ENCODE results near the gene ZNF106. TPM values are rescaled to one million over a fixed set of nuclear protein-coding genes. Genes with fewer than 3 reads are reported as not detected.

ZNF106 gene
- total RNA-seq, 1 donor, result 25.6 TPM

DNA sequence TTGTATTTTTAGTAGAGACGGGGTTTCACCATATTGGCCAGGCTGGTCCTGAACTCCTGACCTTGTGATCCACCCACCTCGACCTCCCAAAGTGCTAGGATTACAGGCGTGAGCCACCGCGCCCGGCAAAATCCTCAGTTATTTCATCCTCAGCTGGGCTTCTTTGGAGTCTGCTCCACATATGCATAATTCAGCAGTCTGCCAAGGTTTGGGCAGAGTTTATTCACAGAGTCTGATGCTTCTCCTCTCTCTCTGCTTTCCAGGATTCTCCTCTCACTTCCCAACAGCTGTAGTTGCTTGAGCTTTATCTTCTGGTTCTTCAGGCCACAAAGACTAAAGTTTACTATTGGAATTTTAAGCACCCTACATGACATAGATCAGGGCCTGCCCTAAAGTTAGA is 8.2 kb downstream of the ZNF106 start:
- DNase-seq (ENCODE audit: low read depth in 2 of 3, low spot score in 2 of 3), result no peak

DNA sequence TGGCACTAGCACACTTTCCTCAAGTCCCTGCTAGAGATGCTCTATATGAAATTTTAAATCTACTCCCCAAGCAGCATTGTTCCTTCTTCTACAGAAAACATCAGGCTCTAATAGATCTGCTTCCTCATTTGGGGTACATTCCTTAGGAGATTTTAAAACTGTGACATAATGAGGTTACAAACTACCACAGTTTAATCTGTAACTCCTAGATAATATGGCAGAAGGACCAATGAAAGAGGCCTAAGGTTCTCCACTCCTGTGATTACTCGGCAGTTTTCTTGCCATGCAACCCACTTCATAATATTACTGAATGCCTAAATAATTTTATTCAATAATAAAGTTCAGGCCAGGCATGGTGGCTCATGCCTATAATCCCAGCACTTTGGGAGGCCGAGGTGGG is 16.1 kb downstream of the ZNF106 start:
- DNase-seq (ENCODE audit: low read depth in 2 of 3, low spot score in 2 of 3), result peak in 1 of 3 donors; percentile 47

DNA sequence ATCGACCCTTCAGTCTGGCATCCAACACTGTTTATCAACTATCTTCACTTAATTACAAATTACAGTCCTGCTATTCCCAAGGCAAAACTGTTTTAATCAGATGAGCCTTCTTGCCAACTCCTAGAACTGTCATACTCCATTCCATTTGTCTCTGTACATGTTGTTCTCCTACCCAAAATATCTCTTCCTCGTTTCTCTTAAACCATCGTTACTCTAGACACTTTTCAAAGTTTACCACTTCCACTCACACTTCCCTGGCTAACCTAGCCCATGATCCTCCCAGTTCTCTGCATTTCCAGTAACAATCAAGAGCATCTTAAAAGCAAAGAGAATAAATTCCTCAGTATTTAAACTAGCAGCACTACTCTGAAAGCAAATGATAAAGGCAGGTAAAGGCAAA is 19.9 kb downstream of the ZNF106 start:
- DNase-seq (ENCODE audit: low read depth in 2 of 3, low spot score in 2 of 3), result no peak

DNA sequence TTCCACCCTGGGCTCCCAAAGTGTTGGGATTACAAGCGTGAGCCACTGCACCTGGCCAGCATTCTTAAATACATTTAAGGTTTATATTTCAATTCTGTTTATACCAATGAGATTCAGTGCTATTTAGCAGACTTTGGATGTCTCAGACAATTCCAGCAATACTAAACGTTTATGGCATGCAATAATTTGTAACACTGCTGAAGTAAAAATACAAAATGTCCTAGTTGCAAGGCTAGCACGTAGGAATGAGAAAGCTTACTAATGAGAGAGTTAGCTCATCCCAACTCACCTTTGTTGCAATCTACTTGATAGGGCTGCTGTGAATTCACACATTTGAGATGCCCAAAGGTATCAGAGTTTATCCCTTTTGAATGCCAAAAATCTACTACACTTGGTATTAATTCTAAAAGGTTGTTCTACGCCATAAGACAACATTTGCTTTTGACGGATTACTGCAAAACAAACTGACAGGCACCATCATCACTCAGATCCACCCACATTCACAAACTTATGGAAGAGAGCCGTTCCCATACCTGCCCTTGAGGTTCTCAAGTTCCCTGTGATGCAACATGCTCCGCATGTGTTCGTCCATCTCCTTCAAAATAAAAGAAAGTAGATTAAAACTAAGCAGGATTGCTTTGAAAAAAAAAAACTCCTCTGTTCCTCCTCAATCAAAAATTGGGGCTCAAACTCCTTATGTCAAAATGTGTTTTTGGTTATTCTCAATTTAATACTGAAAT is 25.3 kb downstream of the ZNF106 start:
- no peak for DNase-seq (ENCODE audit: low read depth in 2 of 3, low spot score in 2 of 3)

DNA sequence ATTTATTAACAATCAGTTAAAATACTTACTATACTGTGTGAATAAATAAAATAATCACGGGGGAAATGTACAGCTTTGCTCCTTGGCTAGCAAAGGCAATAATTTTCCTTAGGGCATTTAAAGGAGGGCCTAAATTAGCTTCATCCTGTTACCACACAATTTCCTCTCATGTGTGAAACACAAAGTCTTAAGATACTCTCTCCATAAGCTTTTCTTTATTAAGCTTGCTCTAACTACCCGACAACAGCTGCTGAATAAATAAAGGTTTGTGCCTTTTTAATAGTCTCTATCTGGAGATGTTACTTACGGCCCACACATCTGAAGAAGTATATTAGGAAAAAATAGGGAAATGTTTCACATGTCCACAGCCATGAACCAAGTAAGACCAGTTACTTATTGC is 29.7 kb downstream of the ZNF106 start:
- DNase-seq (ENCODE audit: low read depth in 2 of 3, low spot score in 2 of 3), result no peak

DNA sequence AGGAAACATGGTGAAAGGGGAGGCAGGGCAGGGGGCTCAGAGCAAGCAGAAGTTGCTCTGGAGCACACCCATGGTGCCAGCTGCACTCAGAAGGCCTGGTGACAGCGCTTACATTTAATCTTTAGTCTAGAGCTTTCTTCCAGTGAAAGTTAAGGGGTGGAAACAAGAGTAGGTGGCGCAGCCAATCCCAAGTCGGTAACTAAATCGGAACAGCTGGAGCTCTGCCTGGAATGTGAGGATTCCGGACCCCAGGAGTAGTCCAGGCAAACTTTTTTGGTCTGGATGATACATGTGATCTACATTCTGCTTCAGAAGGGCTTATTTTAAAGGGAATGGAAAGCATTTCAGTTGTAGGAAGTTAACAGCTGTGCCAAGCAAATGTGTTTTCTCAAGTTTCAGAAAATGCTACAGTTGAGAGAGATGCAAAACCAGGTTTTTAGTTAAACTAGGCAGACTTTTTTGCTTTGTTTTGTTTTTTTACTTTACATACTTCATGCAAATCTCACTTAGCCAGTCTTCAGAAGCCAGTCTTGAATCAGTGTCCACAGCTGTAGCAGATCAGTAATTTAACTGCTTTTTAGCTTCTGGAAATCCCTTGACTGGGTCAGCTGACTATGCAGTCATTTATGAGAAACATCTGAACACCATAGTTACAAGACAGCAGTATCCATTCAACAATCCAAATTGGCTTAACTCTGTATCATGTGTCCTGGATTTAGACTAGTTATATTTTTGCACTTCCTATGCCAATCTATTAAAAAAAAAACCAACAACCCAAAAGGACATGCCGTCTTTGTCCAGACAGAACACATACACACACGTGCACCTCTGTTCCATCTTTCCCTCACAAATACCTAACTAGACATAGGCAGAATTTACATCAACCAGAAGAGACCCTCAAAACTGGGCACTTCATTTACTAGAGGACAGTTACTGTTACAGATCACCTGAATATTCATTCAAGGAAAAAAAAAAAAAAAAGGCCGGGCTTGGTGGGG is 33.2 kb downstream of the ZNF106 start:
- DNase-seq (ENCODE audit: low read depth in 2 of 3, low spot score in 2 of 3), result peak in 1 of 3 donors; percentile 9

DNA sequence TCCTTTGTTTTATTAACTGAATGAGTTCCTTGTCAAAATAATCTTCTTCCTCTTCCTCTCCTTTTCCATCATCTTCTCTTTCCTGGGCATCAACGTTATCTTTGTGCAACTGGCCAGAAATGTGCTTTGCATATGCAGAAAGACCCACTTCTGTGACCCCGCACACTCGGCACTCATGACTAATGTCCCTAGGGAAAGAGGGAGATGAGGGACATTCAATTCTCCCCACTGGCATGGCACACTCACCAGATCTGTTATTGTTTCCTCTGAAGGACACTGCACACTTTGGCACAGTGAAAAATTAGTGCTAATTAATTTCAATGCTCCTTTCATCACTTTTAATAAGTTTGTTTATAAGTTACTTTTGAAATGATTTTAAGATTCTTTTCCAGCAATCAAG is 34.0 kb downstream of the ZNF106 start:
- no peak for DNase-seq (ENCODE audit: low read depth in 2 of 3, low spot score in 2 of 3)

DNA sequence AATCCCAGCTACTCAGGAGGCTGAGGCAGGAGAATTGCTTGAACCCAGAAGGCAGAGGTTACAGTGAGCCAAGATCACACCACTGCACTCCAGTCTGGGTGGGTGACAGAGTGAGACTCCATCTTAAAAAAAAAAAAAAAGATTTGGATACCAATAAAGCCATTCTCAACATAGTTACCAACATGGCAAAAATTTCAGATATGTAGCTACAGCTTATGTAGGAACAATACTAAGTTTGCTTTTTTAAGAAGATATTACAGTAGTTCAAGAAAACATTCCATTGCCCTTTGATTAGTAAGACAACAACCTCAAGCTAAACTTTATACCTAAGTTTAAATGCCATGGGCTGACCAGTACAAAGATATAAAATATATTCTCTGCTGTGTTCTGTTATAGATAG is 34.4 kb downstream of the ZNF106 start:
- DNase-seq (ENCODE audit: low read depth in 2 of 3, low spot score in 2 of 3), result no peak

DNA sequence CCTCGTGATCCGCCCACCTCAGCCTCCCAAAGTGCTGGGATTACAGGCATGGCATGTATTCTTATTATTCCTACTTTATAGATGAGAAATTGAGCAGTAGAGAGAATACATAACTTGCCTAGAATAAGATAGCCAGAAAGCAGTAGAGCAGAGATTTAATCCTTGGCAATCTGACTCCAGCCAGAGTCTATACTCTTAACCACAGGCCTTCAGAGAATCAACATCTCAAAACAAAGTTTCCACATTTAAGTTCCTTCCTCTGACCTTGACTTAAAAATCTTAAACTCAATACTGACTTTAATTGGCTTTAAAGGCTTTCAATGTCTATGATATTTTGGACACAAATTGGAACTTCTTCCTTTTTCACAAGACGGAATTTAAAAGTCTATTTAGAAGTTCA is 37.1 kb downstream of the ZNF106 start:
- DNase-seq (ENCODE audit: low read depth in 2 of 3, low spot score in 2 of 3), result no peak

DNA sequence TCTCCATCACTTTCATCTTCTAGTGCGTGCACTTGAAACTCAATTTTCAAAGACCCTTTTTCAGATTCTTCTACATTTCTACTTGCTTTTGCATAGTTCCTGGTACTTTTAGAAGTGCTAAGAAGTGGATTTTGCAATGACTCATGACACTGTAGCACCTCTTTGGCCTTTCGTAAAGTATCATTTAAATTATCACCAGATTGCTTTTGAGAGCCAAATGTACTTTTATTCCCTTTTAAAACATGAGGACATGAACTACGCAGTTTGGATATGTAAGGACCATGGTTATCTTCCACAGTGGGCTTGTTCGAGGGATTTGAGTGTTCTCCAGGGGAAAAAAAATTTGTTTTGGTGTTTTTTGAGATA is 40.5 kb downstream of the ZNF106 start:
- no peak for DNase-seq (ENCODE audit: low read depth in 2 of 3, low spot score in 2 of 3)

DNA sequence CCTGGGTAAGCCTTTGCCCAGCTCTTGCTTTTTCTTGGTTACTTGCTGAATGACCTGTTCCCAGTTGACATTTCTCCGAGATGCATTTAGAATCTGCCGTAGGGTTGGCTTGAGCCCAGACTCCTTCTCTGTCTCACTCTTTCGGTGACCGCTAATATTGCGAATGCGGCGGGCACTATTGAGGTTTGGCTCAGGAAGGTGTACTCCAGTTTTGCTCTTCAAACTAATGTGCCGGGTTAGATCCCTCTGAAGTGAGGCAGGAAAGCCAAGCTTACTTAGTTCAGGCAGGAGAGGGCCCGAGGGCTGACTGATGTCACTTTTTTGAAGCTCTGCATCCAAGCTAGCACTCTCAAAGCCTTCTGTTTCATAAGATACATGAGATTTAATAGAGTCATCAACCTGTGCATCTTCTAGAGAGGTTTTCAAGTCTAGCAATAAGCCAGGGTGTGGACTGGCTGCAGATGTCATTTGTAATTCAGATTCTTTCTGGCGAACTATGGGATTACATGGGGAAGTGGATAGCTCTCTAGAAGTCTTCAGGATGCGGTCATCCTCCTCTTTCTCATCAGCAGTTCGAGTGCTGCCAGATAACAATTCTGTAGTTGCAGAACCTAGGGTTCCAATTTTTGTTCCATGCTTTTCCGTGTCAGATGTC is 41.0 kb downstream of the ZNF106 start:
- DNase-seq (ENCODE audit: low read depth in 2 of 3, low spot score in 2 of 3), result no peak

DNA sequence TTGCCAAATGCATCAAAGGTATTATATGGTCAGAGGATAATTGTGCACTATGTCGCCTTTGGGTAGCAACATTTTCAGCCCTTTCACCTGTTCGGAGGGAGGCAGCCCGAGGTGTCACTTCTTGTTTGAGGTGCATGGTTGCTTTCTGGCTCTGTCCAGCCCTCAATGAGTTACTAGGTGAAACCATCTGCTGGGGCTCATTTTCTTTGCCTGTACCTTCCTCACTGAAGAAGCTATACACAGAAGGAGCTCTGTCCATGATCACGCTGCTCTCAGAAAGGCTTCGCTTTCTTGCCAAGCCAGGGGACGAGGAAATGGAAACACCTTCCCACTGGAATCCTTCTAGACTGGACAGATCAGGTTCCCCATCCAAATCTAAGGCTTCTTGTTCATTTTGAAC is 42.7 kb downstream of the ZNF106 start:
- no peak for DNase-seq (ENCODE audit: low read depth in 2 of 3, low spot score in 2 of 3)

DNA sequence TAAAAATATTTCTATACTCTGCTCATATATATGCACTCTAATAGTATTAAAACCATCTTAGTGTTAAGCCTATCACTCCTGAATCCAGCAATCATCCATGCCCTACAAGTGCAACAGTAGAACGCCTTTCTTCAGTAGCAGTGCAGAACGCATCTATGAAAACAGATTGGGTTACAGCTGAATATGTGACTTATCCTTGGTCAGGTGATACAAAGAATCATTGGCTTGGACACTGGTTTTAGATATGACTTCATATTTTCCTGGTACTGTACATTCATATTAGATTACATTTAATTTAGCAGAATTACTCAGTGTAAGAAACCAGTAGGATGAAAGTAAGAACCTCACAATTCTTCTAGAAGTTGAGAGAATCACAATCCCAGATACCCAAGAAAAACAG is 43.3 kb downstream of the ZNF106 start:
- no peak for DNase-seq (ENCODE audit: low read depth in 2 of 3, low spot score in 2 of 3)

DNA sequence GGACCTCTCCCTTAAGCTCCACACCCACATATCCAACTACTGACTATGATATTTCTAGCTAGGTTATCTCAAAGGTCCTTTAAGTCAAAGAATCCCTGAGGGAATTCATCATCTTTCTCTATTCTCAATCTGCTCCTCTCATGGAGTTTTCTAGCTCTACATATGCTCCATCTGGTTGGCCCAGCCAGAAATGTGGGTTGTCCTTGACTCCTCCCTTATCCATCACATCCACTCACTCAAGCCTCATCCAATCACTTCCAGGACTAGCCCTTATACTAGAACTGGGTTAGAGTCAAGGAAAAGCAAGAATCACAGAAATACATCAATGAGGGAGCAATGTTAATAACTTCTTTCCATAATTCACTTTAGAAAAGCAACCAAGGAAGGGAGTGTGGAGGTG is 45.4 kb downstream of the ZNF106 start:
- no peak for DNase-seq (ENCODE audit: low read depth in 2 of 3, low spot score in 2 of 3)

DNA sequence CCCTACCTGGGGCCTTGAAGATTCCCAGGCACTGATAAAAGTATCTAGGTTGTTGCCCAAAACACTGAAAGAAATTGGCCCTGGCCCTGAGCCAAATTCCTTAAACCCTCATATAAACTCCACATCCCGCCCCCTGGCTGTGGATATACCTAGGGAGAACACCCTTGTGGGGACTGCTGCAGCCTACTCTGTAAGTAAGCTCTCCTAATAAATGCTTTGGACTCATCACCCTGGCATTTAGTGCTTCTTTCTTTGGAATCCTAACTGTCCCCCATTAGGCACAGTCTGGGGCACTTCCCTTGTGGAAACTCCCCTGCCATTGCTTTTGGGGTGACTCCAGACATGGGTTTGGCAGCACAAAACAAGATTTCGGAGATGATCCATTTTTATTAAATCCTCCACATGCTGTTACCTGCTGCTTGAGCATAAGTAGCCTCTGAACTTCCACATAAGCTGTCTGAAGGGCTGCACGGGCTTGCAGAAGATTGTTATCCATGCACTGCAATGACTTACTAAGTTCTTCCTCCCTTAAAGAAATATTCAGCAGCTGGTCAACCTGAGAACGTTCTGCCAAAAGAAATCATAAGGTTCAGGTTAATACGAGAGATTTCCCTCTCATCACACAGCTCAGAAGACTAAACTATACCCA is 46.4 kb downstream of the ZNF106 start:
- DNase-seq (ENCODE audit: low read depth in 2 of 3, low spot score in 2 of 3), result no peak

DNA sequence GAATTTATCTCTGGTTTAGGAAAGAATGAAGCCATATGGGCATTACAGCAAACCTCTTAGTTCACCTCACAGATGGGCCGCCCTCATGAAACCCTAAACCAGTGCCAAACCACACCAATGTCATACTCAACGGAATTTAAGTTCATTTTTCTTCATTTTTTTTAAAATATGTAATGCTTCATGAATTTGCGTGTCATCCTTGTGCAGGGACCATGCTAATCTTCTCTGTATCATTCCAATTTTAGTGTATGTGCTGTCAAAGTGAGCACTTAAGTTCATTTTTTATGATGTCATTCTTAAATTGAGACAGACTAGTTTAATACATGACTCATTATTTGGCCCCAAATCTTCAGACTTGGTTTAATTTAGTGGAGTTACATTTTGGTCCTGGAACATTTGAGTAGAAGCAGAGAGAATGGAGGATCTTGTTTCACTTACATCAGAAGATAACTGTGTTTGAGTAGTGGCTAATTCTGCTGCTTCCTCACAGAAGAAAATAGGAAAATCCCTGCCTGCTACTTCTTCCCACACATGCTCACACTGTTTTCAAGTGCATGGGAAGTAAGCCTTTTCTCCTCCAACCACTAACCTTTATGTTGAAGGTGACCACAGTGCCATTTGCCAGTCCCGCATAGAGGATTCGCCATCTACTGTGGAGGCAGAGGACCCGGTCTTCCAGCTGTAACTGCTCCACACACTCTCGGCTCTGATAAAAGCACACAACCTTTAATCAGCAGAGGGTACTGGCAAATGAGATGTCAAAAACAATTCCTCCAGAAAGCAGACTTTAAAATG is 63.3 kb downstream of the ZNF106 start:
- DNase-seq (ENCODE audit: low read depth in 2 of 3, low spot score in 2 of 3), result no peak

DNA sequence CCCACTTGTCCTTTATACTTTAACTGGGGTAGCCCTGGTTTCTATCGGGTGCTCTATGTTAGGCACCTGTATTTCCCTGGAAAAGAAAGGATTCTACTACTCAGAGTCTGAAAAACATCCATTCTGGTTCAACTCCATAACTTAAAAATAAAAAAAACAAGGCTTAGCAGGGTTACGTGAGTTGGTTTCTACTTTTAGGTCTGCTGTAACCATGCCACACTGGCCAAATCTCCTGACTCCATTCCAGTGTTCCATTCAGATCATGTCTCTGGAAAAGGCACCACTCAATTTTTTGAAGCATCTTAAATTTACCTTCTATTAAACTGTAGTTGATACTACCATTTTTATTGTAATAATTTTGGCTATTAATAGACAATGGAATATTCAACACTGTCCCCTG is 69.6 kb downstream of the ZNF106 start:
- DNase-seq (ENCODE audit: low read depth in 2 of 3, low spot score in 2 of 3), result no peak

DNA sequence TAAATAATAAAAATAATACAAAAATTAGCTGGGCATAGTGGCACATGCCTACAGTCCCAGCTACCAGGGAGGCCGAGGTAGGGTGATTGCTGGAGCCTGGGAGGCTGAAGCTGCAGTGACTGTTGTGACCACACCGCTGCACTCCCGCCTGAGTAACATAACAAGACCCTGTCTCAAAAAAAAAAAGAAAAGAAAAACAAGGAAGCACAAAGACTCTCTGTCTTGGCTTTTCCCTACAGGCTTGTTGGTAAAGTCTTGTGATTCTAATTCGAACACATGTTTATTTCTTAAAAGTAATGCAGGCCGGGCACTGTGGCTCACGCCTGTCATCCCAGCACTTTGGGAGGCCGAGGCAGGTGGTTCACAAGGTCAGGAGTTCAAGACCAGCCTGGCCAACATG is 71.6 kb downstream of the ZNF106 start:
- DNase-seq (ENCODE audit: low read depth in 2 of 3, low spot score in 2 of 3), result no peak

DNA sequence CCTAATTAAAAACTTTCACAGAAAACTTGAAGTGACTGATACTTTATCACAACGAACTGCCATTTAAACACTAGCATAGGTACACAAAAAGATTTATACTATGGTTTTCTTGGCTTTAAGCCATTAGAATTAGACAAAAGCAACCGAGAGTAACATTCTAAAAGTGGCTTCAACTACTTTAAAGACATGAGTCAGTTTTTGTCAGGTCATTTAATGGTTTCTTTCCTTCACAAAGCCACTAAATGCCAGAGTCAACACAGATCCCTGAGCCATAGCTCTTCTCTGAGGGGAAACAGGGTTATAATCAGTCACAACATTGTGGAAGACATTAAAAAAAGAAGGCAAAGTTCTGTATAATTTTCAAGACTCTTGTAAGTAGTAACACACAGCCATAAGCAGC is 77.0 kb downstream of the ZNF106 start:
- no peak for DNase-seq (ENCODE audit: low read depth in 2 of 3, low spot score in 2 of 3)

DNA sequence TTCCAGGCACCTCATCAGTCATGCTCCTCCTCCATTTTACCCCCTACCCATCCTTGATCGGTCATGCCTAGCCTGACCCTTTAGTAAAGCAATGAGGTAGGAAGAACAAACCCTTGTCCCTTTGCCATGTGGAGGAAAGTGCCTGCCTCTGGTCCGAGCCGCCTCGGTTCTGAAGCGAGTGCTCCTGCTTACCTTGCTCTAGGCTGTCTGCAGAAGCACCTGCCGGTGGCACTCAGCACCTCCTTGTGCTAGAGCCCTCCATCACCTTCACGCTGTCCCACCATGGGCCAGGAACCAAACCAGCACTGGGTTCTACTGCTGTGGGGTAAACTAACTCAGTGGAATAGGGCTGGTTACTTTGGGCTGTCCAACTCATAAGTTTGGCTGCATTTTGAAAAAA is 79.1 kb downstream of the ZNF106 start:
- no peak for DNase-seq (ENCODE audit: low read depth in 2 of 3, low spot score in 2 of 3)

Data from hematopoietic multipotent progenitor cell (in vitro differentiated cells).